ENCODE data around the gene THOC2.

DNA sequence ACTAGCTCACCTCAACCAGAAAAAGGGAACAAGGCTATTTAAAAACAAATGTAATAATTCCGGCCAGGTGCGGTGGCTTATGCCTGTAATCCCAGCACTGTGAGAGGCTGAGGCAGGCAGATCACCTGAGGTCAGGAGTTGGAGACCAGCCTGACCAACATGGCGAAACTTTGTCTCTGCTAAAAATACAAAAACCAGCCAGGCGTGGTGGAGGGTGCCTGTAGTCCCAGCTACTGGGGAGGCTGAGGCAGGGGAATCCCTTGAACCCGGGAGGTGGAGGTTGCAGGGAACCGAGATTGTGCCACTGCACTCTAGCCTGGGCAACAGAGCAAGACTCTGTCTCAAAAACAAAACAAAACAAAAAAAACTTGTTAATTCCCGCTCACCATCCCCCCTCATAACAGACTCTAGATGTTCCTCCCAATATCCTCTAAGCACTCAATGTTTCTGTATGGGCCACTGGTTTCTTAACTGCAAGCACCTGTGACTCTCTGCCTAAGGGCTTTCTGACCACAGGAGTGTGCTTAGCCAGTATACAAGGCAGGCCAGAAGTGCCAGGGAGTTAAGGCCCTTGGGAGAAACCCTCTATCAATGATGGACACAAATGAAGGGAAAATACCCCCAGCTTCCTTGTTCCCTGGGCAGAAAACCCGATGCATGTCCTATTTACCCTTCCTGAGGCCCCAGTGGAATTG, 21.0 kb upstream of the THOC2 start:
- no peak for TF ChIP-seq TCF7L2 (IDR thresholded peaks at IDR 0.05; ENCODE audit: borderline replicate concordance, low read depth, low read length)
- TF ChIP-seq CTCF (tag by site-specific recombination; IDR thresholded peaks at IDR 0.05), result no peak
- no peak for TF ChIP-seq SP2 (tag by site-specific recombination; IDR thresholded peaks at IDR 0.05)
- TF ChIP-seq ZNF561 (tag by site-specific recombination; IDR thresholded peaks at IDR 0.05; ENCODE audit: borderline replicate concordance), result no peak
- TF ChIP-seq REST (tag by site-specific recombination; IDR thresholded peaks at IDR 0.05), result no peak
- TF ChIP-seq ZNF624 (tag by site-specific recombination; IDR thresholded peaks at IDR 0.05), result no peak
- no peak for TF ChIP-seq ZNF776 (tag by site-specific recombination; IDR thresholded peaks at IDR 0.05; ENCODE audit: borderline replicate concordance)
- TF ChIP-seq, protein P1, sequence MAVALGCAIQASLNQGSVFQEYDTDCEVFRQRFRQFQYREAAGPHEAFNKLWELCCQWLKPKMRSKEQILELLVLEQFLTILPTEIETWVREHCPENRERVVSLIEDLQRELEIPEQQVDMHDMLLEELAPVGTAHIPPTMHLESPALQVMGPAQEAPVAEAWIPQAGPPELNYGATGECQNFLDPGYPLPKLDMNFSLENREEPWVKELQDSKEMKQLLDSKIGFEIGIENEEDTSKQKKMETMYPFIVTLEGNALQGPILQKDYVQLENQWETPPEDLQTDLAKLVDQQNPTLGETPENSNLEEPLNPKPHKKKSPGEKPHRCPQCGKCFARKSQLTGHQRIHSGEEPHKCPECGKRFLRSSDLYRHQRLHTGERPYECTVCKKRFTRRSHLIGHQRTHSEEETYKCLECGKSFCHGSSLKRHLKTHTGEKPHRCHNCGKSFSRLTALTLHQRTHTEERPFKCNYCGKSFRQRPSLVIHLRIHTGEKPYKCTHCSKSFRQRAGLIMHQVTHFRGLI (tag by site-specific recombination; IDR thresholded peaks at IDR 0.05), result no peak
- TF ChIP-seq PRDM1 (tag by site-specific recombination; IDR thresholded peaks at IDR 0.05), result no peak
- TF ChIP-seq, protein P2, sequence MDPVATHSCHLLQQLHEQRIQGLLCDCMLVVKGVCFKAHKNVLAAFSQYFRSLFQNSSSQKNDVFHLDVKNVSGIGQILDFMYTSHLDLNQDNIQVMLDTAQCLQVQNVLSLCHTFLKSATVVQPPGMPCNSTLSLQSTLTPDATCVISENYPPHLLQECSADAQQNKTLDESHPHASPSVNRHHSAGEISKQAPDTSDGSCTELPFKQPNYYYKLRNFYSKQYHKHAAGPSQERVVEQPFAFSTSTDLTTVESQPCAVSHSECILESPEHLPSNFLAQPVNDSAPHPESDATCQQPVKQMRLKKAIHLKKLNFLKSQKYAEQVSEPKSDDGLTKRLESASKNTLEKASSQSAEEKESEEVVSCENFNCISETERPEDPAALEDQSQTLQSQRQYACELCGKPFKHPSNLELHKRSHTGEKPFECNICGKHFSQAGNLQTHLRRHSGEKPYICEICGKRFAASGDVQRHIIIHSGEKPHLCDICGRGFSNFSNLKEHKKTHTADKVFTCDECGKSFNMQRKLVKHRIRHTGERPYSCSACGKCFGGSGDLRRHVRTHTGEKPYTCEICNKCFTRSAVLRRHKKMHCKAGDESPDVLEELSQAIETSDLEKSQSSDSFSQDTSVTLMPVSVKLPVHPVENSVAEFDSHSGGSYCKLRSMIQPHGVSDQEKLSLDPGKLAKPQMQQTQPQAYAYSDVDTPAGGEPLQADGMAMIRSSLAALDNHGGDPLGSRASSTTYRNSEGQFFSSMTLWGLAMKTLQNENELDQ (tag by site-specific recombination; IDR thresholded peaks at IDR 0.05; ENCODE audit: low read depth), result no peak
- no peak for TF ChIP-seq ZNF610 (tag by site-specific recombination; IDR thresholded peaks at IDR 0.05; ENCODE audit: borderline replicate concordance)

Measured in HEK293 (cell line).